HCT116 (cell line): Measurements from ENCODE around the gene BRINP3. TPM values are rescaled to one million over a fixed set of nuclear protein-coding genes. Genes with fewer than 3 reads are reported as not detected.

Source experiments
- ATAC-seq: fragments of 200-7000 bp; cut with Tn5 transposase; 2 replicates; pipeline ENCODE4 v1.9.1; 2020; ENCODE audit warnings: mild to moderate bottlenecking, moderate library complexity
- BruUV-seq: library from RNA; stranded (reverse); fragments of 400-500 nt; replicated peaks from 2 replicates; lab custom pipeline; 2021; lab: Mats Ljungman, UMichigan
- CTCF ChIA-PET: fragments of 300-600 bp; sonication (Branson Sonifier 250); formaldehyde crosslinking; loops from one replicate; lab custom pipeline; 2021; ENCODE audit warnings: antibody characterized with exemption; lab: Charles Lee
- POLR2A ChIA-PET: fragments of 300-600, 350-600 bp; sonication (Branson Sonifier 250); formaldehyde crosslinking; loops from one replicate; lab custom pipeline; 2021; ENCODE audit warnings: antibody characterized with exemption; lab: Charles Lee
- RAD21 ChIA-PET, 2 experiments: fragments of 300-600 bp; sonication (Branson Sonifier 250); formaldehyde crosslinking; loops; one replicate each; lab custom pipeline; 2023; ENCODE audit warnings: low total read pairs in 2 of 2; ENCODE audit not compliant: uncharacterized antibody in 2 of 2, unreplicated experiment in 2 of 2, low non-redundant PET in 1 of 2; lab: Charles Lee
- DNase-seq: peaks from one replicate; pipeline ENCODE4 v3.0.0-alpha.2; 2010; ENCODE audit warnings: low read depth, low spot score
- H2AFZ ChIP-seq: fragments of 200-600 bp; shearing (Covaris generic), sonication (generic); 2 replicates; pipeline ENCODE4 v1.6.1; 2017; ENCODE audit warnings: low read depth, mixed run types, mixed read lengths, antibody characterized with exemption, low read length; ENCODE audit not compliant: poor library complexity, severe bottlenecking
- H3K27ac ChIP-seq: 2 replicates; pipeline ENCODE4 v1.5.1; 2012; ENCODE audit warnings: low read depth, low read length
- H3K27me3 ChIP-seq: fragments of 200-600 bp; sonication (generic); 2 replicates; pipeline ENCODE4 v1.6.1; 2016; ENCODE audit warnings: mixed run types, low read length, mixed read lengths; ENCODE audit not compliant: insufficient read depth
- H3K36me3 ChIP-seq, 2 experiments: fragments of 200-500 bp in 1 of 2; fragments of 200-600 bp in 1 of 2; sonication (Bioruptor generic) in 1 of 2; sonication (generic) in 1 of 2; 2 replicates each; pipeline versions ENCODE4 v1.5.1 to v1.6.1; 2014 to 2016; ENCODE audit warnings: low read length in 2 of 2, inconsistent platforms in 1 of 2, mixed read lengths in 1 of 2, mixed run types in 1 of 2; ENCODE audit not compliant: insufficient read depth in 2 of 2, control insufficient read depth in 1 of 2
- H3K4me1 ChIP-seq, 2 experiments: fragments of 200-600 bp in 1 of 2; sonication (generic) in 1 of 2; 2 replicates each; pipeline versions ENCODE4 v1.5.1 to v1.6.1; 2012 to 2017; ENCODE audit warnings: low read length in 2 of 2, inconsistent platforms in 1 of 2, mild to moderate bottlenecking in 1 of 2, mixed read lengths in 1 of 2, mixed run types in 1 of 2, moderate library complexity in 1 of 2; ENCODE audit not compliant: insufficient read depth in 2 of 2, control insufficient read depth in 1 of 2
- H3K4me2 ChIP-seq: fragments of 200-600 bp; sonication (generic); 2 replicates; pipeline ENCODE4 v1.6.1; 2017; ENCODE audit warnings: mixed run types, low read length, mixed read lengths
- H3K4me3 ChIP-seq, 2 experiments: fragments of 200-600 bp in 1 of 2; sonication (generic) in 1 of 2; replicated peaks in 1 of 2; 2 replicates each; pipeline ENCODE4 v1.5.1; 2011 to 2016; ENCODE audit warnings: low read length in 2 of 2, control low read depth in 1 of 2, low read depth in 1 of 2, mild to moderate bottlenecking in 1 of 2, mixed read lengths in 1 of 2, mixed run types in 1 of 2
- H3K79me2 ChIP-seq: fragments of 200-600 bp; sonication (generic); 2 replicates; pipeline ENCODE4 v1.6.1; 2017; ENCODE audit warnings: mild to moderate bottlenecking, mixed run types, low read length, moderate library complexity, mixed read lengths; ENCODE audit not compliant: insufficient read depth
- H3K9ac ChIP-seq: fragments of 200-600 bp; sonication (generic); 2 replicates; pipeline ENCODE4 v1.6.1; 2016; ENCODE audit warnings: low read length, mixed read lengths
- H3K9me2 ChIP-seq: fragments of 200-600 bp; sonication (generic), shearing (Covaris generic); 2 replicates; pipeline ENCODE4 v1.6.1; 2017; ENCODE audit warnings: mixed run types, mild to moderate bottlenecking, moderate library complexity; ENCODE audit not compliant: insufficient read depth
- H3K9me3 ChIP-seq, 2 experiments: fragments of 200-500 bp in 1 of 2; fragments of 200-600 bp in 1 of 2; sonication (Bioruptor generic) in 1 of 2; sonication (generic) in 1 of 2; 2 replicates each; pipeline ENCODE4 v1.6.1; 2014 to 2017; ENCODE audit warnings: low read length in 2 of 2, mixed read lengths in 2 of 2, inconsistent platforms in 1 of 2, low read depth in 1 of 2, mild to moderate bottlenecking in 1 of 2, mixed run types in 1 of 2, moderate library complexity in 1 of 2; ENCODE audit not compliant: control insufficient read depth in 1 of 2, insufficient read depth in 1 of 2
- H4K20me1 ChIP-seq: fragments of 200-600 bp; sonication (generic), shearing (Covaris generic); 2 replicates; pipeline ENCODE4 v1.6.1; 2017; ENCODE audit warnings: mixed run types, mild to moderate bottlenecking, moderate library complexity; ENCODE audit not compliant: insufficient read depth
- ATF3 ChIP-seq: IDR thresholded peaks from 2 replicates; pipeline ENCODE4 v1.6.1; 2012
- ELF1 ChIP-seq: IDR thresholded peaks from 2 replicates; pipeline ENCODE4 v1.6.1; 2012; ENCODE audit warnings: low read depth, borderline replicate concordance
- EZH2 ChIP-seq: fragments of 200-600 bp; sonication (generic); IDR thresholded peaks from 2 replicates; pipeline ENCODE4 v1.6.1; 2017; ENCODE audit warnings: antibody characterized with exemption, mixed run types
- JUND ChIP-seq: IDR thresholded peaks from 2 replicates; pipeline ENCODE4 v1.6.1; 2012
- MAX ChIP-seq: IDR thresholded peaks from 2 replicates; pipeline ENCODE4 v1.6.1; 2012
- POLR2A ChIP-seq: IDR thresholded peaks from 2 replicates; pipeline ENCODE4 v1.7.0; 2011; ENCODE audit warnings: borderline replicate concordance; ENCODE audit not compliant: insufficient read depth, insufficient read length; ENCODE audit errors: extremely low read depth
- POLR2AphosphoS5 ChIP-seq: IDR thresholded peaks from 2 replicates; pipeline ENCODE4 v1.6.1; 2011; ENCODE audit warnings: mild to moderate bottlenecking, low read depth, low read length, moderate library complexity
- RAD21 ChIP-seq: IDR thresholded peaks from 2 replicates; pipeline ENCODE4 v1.6.1; 2012; ENCODE audit warnings: low read depth, mild to moderate bottlenecking
- REST ChIP-seq: IDR thresholded peaks from 2 replicates; pipeline ENCODE4 v1.6.1; 2012; ENCODE audit warnings: low read depth
- SRF ChIP-seq: IDR thresholded peaks from 2 replicates; pipeline ENCODE4 v1.6.1; 2012; ENCODE audit warnings: low read depth
- TCF7L2 ChIP-seq: IDR thresholded peaks from 2 replicates; pipeline ENCODE4 v1.7.0; 2011; ENCODE audit warnings: borderline replicate concordance, inconsistent platforms; ENCODE audit not compliant: insufficient read depth, insufficient read length; ENCODE audit errors: extremely low read depth
- ZBTB33 ChIP-seq: IDR thresholded peaks from 2 replicates; pipeline ENCODE4 v1.6.1; 2011; ENCODE audit warnings: mild to moderate bottlenecking, low read length, moderate library complexity; ENCODE audit not compliant: insufficient replicate concordance; ENCODE audit errors: extremely low read depth
- ZFX ChIP-seq: fragments of 450-650 bp; IDR thresholded peaks from 2 replicates; pipeline ENCODE4 v1.6.1; 2017
- intact Hi-C: fragments of 100-400 bp; cut with micrococcal nuclease; formaldehyde crosslinking; loops from 2 replicates; pipeline ENCODE4 v1.10.0; 2022
- total RNA-seq: library from RNA; stranded (reverse); gene quantifications from one replicate; pipeline ENCODE4 v1.2.1, GENCODE V29; 2021; ENCODE audit not compliant: unreplicated experiment

BRINP3 gene
- total RNA-seq, 1 experiment from 2014 or later = not detected

GRCh38 chr1:190475421-190476141 is 2.1 kb downstream of the BRINP3 start:
- no peak for ATAC-seq
- no peak overlapping the region for H2AFZ ChIP-seq
- intact Hi-C loops = no loop called here
- no peaks in the 10 kb centered on the region for H3K27me3 ChIP-seq
- H4K20me1 ChIP-seq = no peaks in the 10 kb centered on the region
- H3K79me2 ChIP-seq = no peaks in the 10 kb centered on the region
- H3K4me3 ChIP-seq = no peak overlapping the region
- TF ChIP-seq ATF3 (no peak), TCF7L2 (no peak), SRF (no peak), ELF1 (no peak)
- no peaks in the 10 kb centered on the region for H3K9me2 ChIP-seq
- no peak overlapping the region for H3K9ac ChIP-seq
- DNase-seq = no peak
- RAD21 ChIA-PET = no interaction called here
- H3K4me1 ChIP-seq = peaks cover 4 to 15% of the 10 kb centered on the region in 2 experiments; a peak in 3 of 4 replicates
- H3K27ac ChIP-seq = no peak overlapping the region
- H3K9me3 ChIP-seq = no peaks in the 10 kb centered on the region
- POLR2A ChIA-PET = no interaction called here
- BruUV-seq = no TSS peak
- CTCF ChIA-PET = no interaction called here
- H3K4me2 ChIP-seq = no peak overlapping the region
- no peaks in the 10 kb centered on the region for H3K36me3 ChIP-seq

GRCh38 chr1:190474650-190475211 is 2.9 kb downstream of the BRINP3 start:
- RAD21 ChIA-PET = no interaction called here
- POLR2A ChIA-PET = no interaction called here
- H3K27ac ChIP-seq = no peak overlapping the region
- DNase-seq (no peak), ATAC-seq (no peak)
- no TSS peak for BruUV-seq
- H3K9me3 ChIP-seq = no peaks in the 10 kb centered on the region
- intact Hi-C loops = no loop called here
- no peaks in the 10 kb centered on the region for H3K79me2 ChIP-seq
- CTCF ChIA-PET = no interaction called here
- H3K4me2 ChIP-seq = no peak overlapping the region
- no peak overlapping the region for H2AFZ ChIP-seq
- peaks cover 4 to 15% of the 10 kb centered on the region in 2 experiments; a peak in 3 of 4 replicates for H3K4me1 ChIP-seq
- no peaks in the 10 kb centered on the region for H3K27me3 ChIP-seq
- no peaks in the 10 kb centered on the region for H3K36me3 ChIP-seq
- H3K4me3 ChIP-seq = no peak overlapping the region
- H4K20me1 ChIP-seq = no peaks in the 10 kb centered on the region
- no peak overlapping the region for H3K9ac ChIP-seq
- H3K9me2 ChIP-seq = no peaks in the 10 kb centered on the region
- TF ChIP-seq POLR2AphosphoS5 (no peak), JUND (no peak), TCF7L2 (no peak), MAX (no peak), SRF (no peak), RAD21 (no peak), ZBTB33 (no peak), ZFX (no peak), EZH2 (no peak), REST (no peak), POLR2A (no peak), ELF1 (no peak)
